ENCODE results near the gene CTRB1.
"Not testable (repeated sequence)": the region's sequence is repeated elsewhere in the genome, so short reads cannot be mapped to it uniquely, and the experiment has no call there.

DNA sequence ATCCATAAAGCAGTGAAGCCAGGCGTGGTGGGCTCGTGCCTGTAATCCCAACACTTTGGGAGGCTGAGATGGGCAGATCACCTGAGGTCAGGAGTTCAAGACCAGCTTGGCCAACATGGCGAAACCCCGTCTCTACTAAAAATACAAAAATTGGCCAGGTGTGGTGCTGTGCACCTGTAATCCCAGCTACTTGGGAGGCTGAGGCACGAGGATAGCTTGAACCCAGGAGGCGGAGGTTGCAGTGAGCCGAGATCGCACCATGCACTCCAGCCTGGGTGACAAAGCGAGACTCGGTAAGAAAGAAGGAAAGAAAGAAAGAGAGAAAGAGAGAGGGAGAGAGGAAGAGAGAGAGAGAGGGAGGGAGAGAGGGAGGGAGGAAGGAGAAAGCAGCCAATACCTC is 53.8 kb downstream of the CTRB1 start:
- TF ChIP-seq, protein P1, sequence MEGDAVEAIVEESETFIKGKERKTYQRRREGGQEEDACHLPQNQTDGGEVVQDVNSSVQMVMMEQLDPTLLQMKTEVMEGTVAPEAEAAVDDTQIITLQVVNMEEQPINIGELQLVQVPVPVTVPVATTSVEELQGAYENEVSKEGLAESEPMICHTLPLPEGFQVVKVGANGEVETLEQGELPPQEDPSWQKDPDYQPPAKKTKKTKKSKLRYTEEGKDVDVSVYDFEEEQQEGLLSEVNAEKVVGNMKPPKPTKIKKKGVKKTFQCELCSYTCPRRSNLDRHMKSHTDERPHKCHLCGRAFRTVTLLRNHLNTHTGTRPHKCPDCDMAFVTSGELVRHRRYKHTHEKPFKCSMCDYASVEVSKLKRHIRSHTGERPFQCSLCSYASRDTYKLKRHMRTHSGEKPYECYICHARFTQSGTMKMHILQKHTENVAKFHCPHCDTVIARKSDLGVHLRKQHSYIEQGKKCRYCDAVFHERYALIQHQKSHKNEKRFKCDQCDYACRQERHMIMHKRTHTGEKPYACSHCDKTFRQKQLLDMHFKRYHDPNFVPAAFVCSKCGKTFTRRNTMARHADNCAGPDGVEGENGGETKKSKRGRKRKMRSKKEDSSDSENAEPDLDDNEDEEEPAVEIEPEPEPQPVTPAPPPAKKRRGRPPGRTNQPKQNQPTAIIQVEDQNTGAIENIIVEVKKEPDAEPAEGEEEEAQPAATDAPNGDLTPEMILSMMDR (IDR thresholded peaks at IDR 0.05 in 8 of 11, conservative IDR thresholded peaks at IDR 0.05 in 3 of 11): not testable (repeated sequence)
- TF ChIP-seq POLR2A (IDR thresholded peaks at IDR 0.05): not testable (repeated sequence)
